HepG2 (cell line): ENCODE results near the gene DENND4C. TPM values are rescaled to one million over a fixed set of nuclear protein-coding genes. Genes with fewer than 3 reads are reported as not detected.

Experiments
- DZIP1 ChIP-seq: sonication (generic); formaldehyde crosslinking; IDR thresholded peaks from 2 replicates; pipeline ENCODE4 v1.5.0; 2020; ENCODE audit warnings: mild to moderate bottlenecking, missing genetic modification reagents
- FOXC1 ChIP-seq: sonication (generic); formaldehyde crosslinking; IDR thresholded peaks from 2 replicates; pipeline ENCODE4 v1.8.0; 2022; ENCODE audit warnings: mild to moderate bottlenecking, missing genetic modification reagents, borderline replicate concordance
- GLI4 ChIP-seq: sonication (generic); formaldehyde crosslinking; IDR thresholded peaks from 2 replicates; pipeline ENCODE4 v1.5.1; 2020; ENCODE audit warnings: missing genetic modification reagents, mild to moderate bottlenecking, moderate library complexity, borderline replicate concordance
- PLRG1 ChIP-seq: fragments of 450-650 bp; conservative IDR thresholded peaks from 2 replicates; pipeline ENCODE4 v1.6.1; 2016
- RFX5 ChIP-seq: IDR thresholded peaks from 2 replicates; pipeline ENCODE4 v1.6.1; 2011; ENCODE audit warnings: low read depth, low read length, improper control_type of control experiment
- SMAD1 ChIP-seq: sonication (generic); formaldehyde crosslinking; IDR thresholded peaks from 2 replicates; pipeline ENCODE4 v1.4.0; 2020; ENCODE audit warnings: missing genetic modification reagents, low read depth, mild to moderate bottlenecking, borderline replicate concordance
- SNAPC2 ChIP-seq: sonication (generic); formaldehyde crosslinking; IDR thresholded peaks from 2 replicates; pipeline ENCODE4 v1.8.1; 2022; ENCODE audit warnings: mild to moderate bottlenecking, missing genetic modification reagents
- THAP11 ChIP-seq: IDR thresholded peaks from 2 replicates; pipeline ENCODE4 v1.6.1; 2016; ENCODE audit warnings: missing biosample characterization, missing genetic modification reagents
- USF2 ChIP-seq, 2 experiments: sonication (generic) in 1 of 2; formaldehyde crosslinking in 1 of 2; IDR thresholded peaks; 2 replicates each; pipeline versions ENCODE4 v1.5.1 to v1.6.1; 2011 to 2020; ENCODE audit warnings: borderline replicate concordance in 1 of 2, low read depth in 1 of 2, low read length in 1 of 2, mild to moderate bottlenecking in 1 of 2, missing genetic modification reagents in 1 of 2, moderate library complexity in 1 of 2
- XRCC5 ChIP-seq: fragments of 200-400 bp; formaldehyde crosslinking; optimal IDR thresholded peaks from 2 replicates; pipeline ENCODE3; 2017; ENCODE audit warnings: mild to moderate bottlenecking, low read length
- ZBTB1 ChIP-seq: sonication (generic); formaldehyde crosslinking; IDR thresholded peaks from 2 replicates; pipeline ENCODE4 v1.4.0; 2020; ENCODE audit warnings: missing genetic modification reagents, borderline replicate concordance
- ZBTB3 ChIP-seq: sonication (generic); formaldehyde crosslinking; IDR thresholded peaks from 2 replicates; pipeline ENCODE4 v1.4.0; 2020; ENCODE audit warnings: low read depth, mild to moderate bottlenecking, moderate library complexity, missing genetic modification reagents, borderline replicate concordance
- ZBTB44 ChIP-seq: sonication (generic); formaldehyde crosslinking; IDR thresholded peaks from 2 replicates; pipeline ENCODE4 v1.4.0; 2020; ENCODE audit warnings: missing genetic modification reagents
- ZNF124 ChIP-seq: sonication (generic); formaldehyde crosslinking; IDR thresholded peaks from 2 replicates; pipeline ENCODE4 v1.4.0; 2020; ENCODE audit warnings: missing genetic modification reagents
- ZNF24 ChIP-seq: fragments of 450-650 bp; IDR thresholded peaks from 2 replicates; pipeline ENCODE4 v1.6.1; 2017; ENCODE audit warnings: antibody characterized with exemption, mild to moderate bottlenecking
- ZNF326 ChIP-seq: sonication (generic); formaldehyde crosslinking; IDR thresholded peaks from 2 replicates; pipeline ENCODE4 v1.4.0; 2020; ENCODE audit warnings: missing genetic modification reagents, borderline replicate concordance
- ZNF501 ChIP-seq: sonication (generic); formaldehyde crosslinking; IDR thresholded peaks from 2 replicates; pipeline ENCODE4 v1.5.1; 2020; ENCODE audit warnings: mild to moderate bottlenecking, moderate library complexity, missing genetic modification reagents
- ZNF572 ChIP-seq: sonication (generic); formaldehyde crosslinking; IDR thresholded peaks from 2 replicates; pipeline ENCODE4 v1.5.1; 2020; ENCODE audit warnings: mild to moderate bottlenecking, missing genetic modification reagents
- ZNF691 ChIP-seq: sonication (generic); formaldehyde crosslinking; IDR thresholded peaks from 2 replicates; pipeline ENCODE4 v1.4.0; 2020; ENCODE audit warnings: missing genetic modification reagents, low read depth, mild to moderate bottlenecking, borderline replicate concordance
- polyA plus RNA-seq, 8 experiments: library from polyadenylated mRNA; depleted of rRNA in 3 of 8; stranded (reverse) in 7 of 8; unstranded in 1 of 8; fragments of >200 nt; fragmentation: Illumina TruSeq in 4 of 8; extraction: Trizol in 4 of 8; gene quantifications; 2 replicates each; pipeline versions ENCODE4 v1.2.1 to v1.2.3, GENCODE V29; 2011 to 2016; ENCODE audit warnings: low read depth in 4 of 8, missing spikeins in 1 of 8, mixed read lengths in 1 of 8; ENCODE audit not compliant: insufficient read depth in 1 of 8
- total RNA-seq, 5 experiments: library from RNA; depleted of rRNA; stranded (reverse); fragments of >200 nt; fragmentation: Illumina TruSeq; extraction: Trizol; gene quantifications; 2 replicates each; pipeline ENCODE4 v1.2.3, GENCODE V29; 2016; ENCODE audit warnings: low read depth in 1 of 5

Gene DENND4C
- total and polyA plus RNA-seq, 2 of the 13 experiments (the other 11 are each of a cell fraction or from before 2014, with no cell fraction given): 19.1 to 27.2 TPM

- TF ChIP-seq ZNF326 (CRISPR knock-in tag) (no peak), DZIP1 (CRISPR knock-in tag) (no peak), ZNF691 (CRISPR knock-in tag) (0 out of 2 replicates have a peak, but pooled peaks have one; percentile 30), USF2 (IDR thresholded peaks at IDR 0.05; ENCODE audit: low read depth, low read length) (no peak), USF2 (CRISPR knock-in tag; IDR thresholded peaks at IDR 0.05; ENCODE audit: borderline replicate concordance) (no peak; the same call in 1 of the 2 replicates), PLRG1 (no peak), THAP11 (peak; percentile 63; the same call in 1 of the 2 replicates), ZBTB1 (no peak), ZNF501 (CRISPR knock-in tag) (peak; percentile 81), ZBTB44 (CRISPR knock-in tag) (no peak), ZBTB3 (CRISPR knock-in tag) (no peak), FOXC1 (no peak; the same call in 1 of the 2 replicates), ZNF572 (CRISPR knock-in tag) (no peak), SNAPC2 (CRISPR knock-in tag) (0 out of 2 replicates have a peak, but pooled peaks have one; percentile 44), SMAD1 (CRISPR knock-in tag) (peak; percentile 57; the same call in 1 of the 2 replicates), GLI4 (CRISPR knock-in tag) (peak; percentile 88; the same call in 1 of the 2 replicates), ZNF124 (CRISPR knock-in tag) (peak; percentile 71; the same call in 1 of the 2 replicates), RFX5 (no peak), ZNF24 (no peak), XRCC5 (peak; percentile 77)
These were observed at the start of gene DENND4C (continued) for GRCh38 chr9:19230355-19231125.
